OCI-LY7 (cell line): Measurements from ENCODE around the gene DRAM2. TPM values are rescaled to one million over a fixed set of nuclear protein-coding genes. Genes with fewer than 3 reads are reported as not detected.

Experiments used
- BruUV-seq: library from RNA; stranded (reverse); fragments of 400-500 nt; replicated peaks from 2 replicates; lab custom pipeline; 2021; lab: Mats Ljungman, UMichigan
- CTCF ChIA-PET: fragments of 300-600 bp; sonication (Branson Sonifier 250); formaldehyde crosslinking; loops from one replicate; lab custom pipeline; 2022; ENCODE audit warnings: antibody characterized with exemption; ENCODE audit not compliant: unreplicated experiment; lab: Charles Lee
- POLR2A ChIA-PET: fragments of 300-600 bp; sonication (Branson Sonifier 250); formaldehyde crosslinking; loops from one replicate; lab custom pipeline; 2022; ENCODE audit warnings: antibody characterized with exemption; lab: Charles Lee
- DNase-seq: peaks from one replicate; pipeline ENCODE4 v3.0.0-alpha.2; 2015; ENCODE audit warnings: low spot score
- H2AFZ ChIP-seq: fragments of 200-600 bp; sonication (generic), shearing (Covaris generic); 2 replicates; pipeline ENCODE4 v1.6.1; 2014; ENCODE audit warnings: mild to moderate bottlenecking, antibody characterized with exemption, low read length, moderate library complexity
- H3K27ac ChIP-seq: fragments of 200-600 bp; sonication (generic); 2 replicates; pipeline ENCODE4 v1.5.1; 2014; ENCODE audit warnings: mixed run types, low read depth, mild to moderate bottlenecking, moderate library complexity, low read length, inconsistent platforms; ENCODE audit not compliant: poor library complexity, severe bottlenecking
- H3K36me3 ChIP-seq: fragments of 200-600 bp; sonication (generic); 2 replicates; pipeline ENCODE4 v1.6.1; 2014; ENCODE audit warnings: mild to moderate bottlenecking, antibody characterized with exemption, low read length, moderate library complexity, mixed read lengths; ENCODE audit not compliant: insufficient read depth
- H3K4me1 ChIP-seq: fragments of 200-600 bp; sonication (generic); 2 replicates; pipeline ENCODE4 v1.5.1; 2014; ENCODE audit warnings: mild to moderate bottlenecking, low read length; ENCODE audit not compliant: insufficient read depth, poor library complexity, severe bottlenecking
- H3K4me2 ChIP-seq: fragments of 200-600 bp; sonication (generic); 2 replicates; pipeline ENCODE4 v1.6.1; 2014; ENCODE audit warnings: mild to moderate bottlenecking, low read length
- H3K4me3 ChIP-seq: fragments of 200-600 bp; sonication (generic); 2 replicates; pipeline ENCODE4 v1.5.1; 2014; ENCODE audit warnings: mild to moderate bottlenecking, low read depth, low read length; ENCODE audit not compliant: poor library complexity, severe bottlenecking
- H3K79me2 ChIP-seq: fragments of 200-600 bp; sonication (generic); 2 replicates; pipeline ENCODE4 v1.6.1; 2016; ENCODE audit warnings: low read depth, mild to moderate bottlenecking, low read length, moderate library complexity, mixed read lengths; ENCODE audit not compliant: insufficient read depth
- H3K9me2 ChIP-seq: fragments of 200-600 bp; sonication (generic); 2 replicates; pipeline ENCODE4 v1.6.1; 2016; ENCODE audit warnings: mild to moderate bottlenecking, low read length, mixed read lengths; ENCODE audit not compliant: insufficient read depth
- H3K9me3 ChIP-seq: fragments of 200-600 bp; sonication (generic); 2 replicates; pipeline ENCODE4 v1.6.1; 2014; ENCODE audit warnings: mild to moderate bottlenecking, mixed run types, low read length, mixed read lengths
- H4K20me1 ChIP-seq: fragments of 200-600 bp; sonication (generic); 2 replicates; pipeline ENCODE4 v1.6.1; 2014; ENCODE audit warnings: mild to moderate bottlenecking, antibody characterized with exemption, low read length, moderate library complexity, mixed read lengths; ENCODE audit not compliant: insufficient read depth
- CTCF ChIP-seq: fragments of 200-600 bp; sonication (generic); conservative IDR thresholded peaks from 2 replicates; pipeline ENCODE4 v1.5.1; 2014; ENCODE audit warnings: mild to moderate bottlenecking, antibody characterized with exemption, low read length, moderate library complexity, mixed read lengths
- EZH2phosphoT487 ChIP-seq: fragments of 200-600 bp; sonication (generic); IDR thresholded peaks from 2 replicates; pipeline ENCODE4 v1.6.1; 2018; ENCODE audit warnings: low read depth, borderline replicate concordance, mild to moderate bottlenecking, mixed run types, antibody characterized with exemption, low read length, moderate library complexity, mixed read lengths
- intact Hi-C: fragments of 100-400 bp; cut with micrococcal nuclease; formaldehyde crosslinking; loops from one replicate; pipeline ENCODE4 v1.10.0; 2022; ENCODE audit not compliant: unreplicated experiment
- total RNA-seq, 2 experiments: library from RNA; depleted of rRNA in 1 of 2; stranded (reverse); fragments of >200 nt in 1 of 2; shearing (Covaris generic) in 1 of 2; gene quantifications; 2 replicates each; pipeline ENCODE4 v1.2.3, GENCODE V29; 2014 to 2022

Gene DRAM2
- total RNA-seq, 2 experiments from 2014 or later = 83.5 to 84.2 TPM

- H3K4me3 ChIP-seq = no peak overlapping the region
Observed at GRCh38 chr1:111151838-111152237, 11.9 kb upstream of the DRAM2 start.

GRCh38 chr1:111148376-111148881, 8.5 kb upstream of the DRAM2 start:
- H3K27ac ChIP-seq = no peak overlapping the region
- peaks cover 17% of the 10 kb centered on the region for H4K20me1 ChIP-seq
- no peak for TF ChIP-seq CTCF
- no peak for TF ChIP-seq EZH2phosphoT487
- ChIA-PET POLR2A (interaction anchor here (0.6 to 1.1 kb wide), 8 partner anchors 11 to 734 kb away, joined by 3 to 5 read pairs (median 3); no protein-coding TSS in a partner anchor), CTCF (no interaction called here)
- H3K79me2 ChIP-seq = peaks cover 100% of the 10 kb centered on the region
- peaks cover 38% of the 10 kb centered on the region for H3K4me1 ChIP-seq
- H2AFZ ChIP-seq = no peak overlapping the region
- no peaks in the 10 kb centered on the region for H3K9me2 ChIP-seq
- no peak for DNase-seq
- no peak overlapping the region for H3K4me2 ChIP-seq
- H3K9me3 ChIP-seq = peaks cover 6% of the 10 kb centered on the region; the same call in 1 of the 2 replicates
- H3K36me3 ChIP-seq = peaks cover 88% of the 10 kb centered on the region
- BruUV-seq = no TSS peak
- intact Hi-C loops = no loop called here
- no peak overlapping the region for H3K4me3 ChIP-seq

More at GRCh38 chr1:111151838-111152237, 11.9 kb upstream of the DRAM2 start:
- intact Hi-C loops = no loop called here
- Histone ChIP-seq H3K79me2 (peaks cover 100% of the 10 kb centered on the region), H3K4me1 (peaks cover 20% of the 10 kb centered on the region), H3K4me2 (no peak overlapping the region), H3K9me2 (no peaks in the 10 kb centered on the region), H4K20me1 (peaks cover 10% of the 10 kb centered on the region; the same call in 1 of the 2 replicates), H2AFZ (no peak overlapping the region), H3K27ac (no peak overlapping the region), H3K36me3 (peaks cover 99% of the 10 kb centered on the region), H3K9me3 (peaks cover 20% of the 10 kb centered on the region; the same call in 1 of the 2 replicates)
- BruUV-seq = no TSS peak
- ChIA-PET POLR2A (interaction anchor here (1.5 to 2.7 kb wide), 3 partner anchors 9 to 68 kb away, joined by 4 to 12 read pairs (median 12); partner anchors contain the start of genes CEPT1 and DRAM2), CTCF (no interaction called here)
- DNase-seq = no peak
- TF ChIP-seq CTCF = no peak
- no peak for TF ChIP-seq EZH2phosphoT487

- Histone ChIP-seq H3K4me1 (peaks cover 43% of the 10 kb centered on the region), H2AFZ (no peak overlapping the region), H3K9me3 (0 out of 2 replicates have a peak, but pooled peaks cover 1% of the 10 kb centered on the region), H3K9me2 (no peaks in the 10 kb centered on the region), H3K27ac (no peak overlapping the region), H3K79me2 (peaks cover 100% of the 10 kb centered on the region), H4K20me1 (peaks cover 21% of the 10 kb centered on the region), H3K4me2 (no peak overlapping the region), H3K4me3 (no peak overlapping the region), H3K36me3 (peaks cover 87% of the 10 kb centered on the region)
- TF ChIP-seq CTCF = no peak
- TF ChIP-seq EZH2phosphoT487 = no peak
- intact Hi-C loops = no loop called here
- POLR2A ChIA-PET = interaction anchor here (1.1 kb wide), 1 partner anchor 45 kb away, joined by 3 read pairs; no protein-coding TSS in a partner anchor
- CTCF ChIA-PET = no interaction called here
- BruUV-seq = no TSS peak
- DNase-seq = no peak
Observed at GRCh38 chr1:111147948-111148347, 8.1 kb upstream of the DRAM2 start.
